Panc1 (cell line): ENCODE measurements around the gene RARB. TPM values are rescaled to one million over a fixed set of nuclear protein-coding genes. Genes with fewer than 3 reads are reported as not detected.

Source experiments
- ATAC-seq: fragments of 200-7000 bp; cut with Tn5 transposase; 2 replicates; pipeline ENCODE4 v1.9.1; 2020; ENCODE audit warnings: mild to moderate bottlenecking, moderate library complexity
- BruUV-seq: library from RNA; stranded (reverse); fragments of 400-500 nt; replicated peaks from 2 replicates; lab custom pipeline; 2021; lab: Mats Ljungman, UMichigan
- CTCF ChIA-PET: fragments of 300-600 bp; sonication (Branson Sonifier 250); formaldehyde crosslinking; loops from one replicate; lab custom pipeline; 2022; ENCODE audit warnings: antibody characterized with exemption; lab: Charles Lee
- POLR2A ChIA-PET: fragments of 300-600 bp; sonication (Branson Sonifier 250); formaldehyde crosslinking; loops from one replicate; lab custom pipeline; 2022; ENCODE audit warnings: antibody characterized with exemption; lab: Charles Lee
- DNase-seq: peaks from one replicate; pipeline ENCODE4 v3.0.0-alpha.2; 2010; ENCODE audit warnings: low read depth, low spot score
- H3K27ac ChIP-seq: 2 replicates; pipeline ENCODE4 v1.5.1; 2011; ENCODE audit warnings: mild to moderate bottlenecking, low read length, inconsistent platforms
- H3K27me3 ChIP-seq: fragments of 200-500 bp; sonication (Bioruptor generic); 2 replicates; pipeline ENCODE4 v1.6.0; 2014; ENCODE audit warnings: low read length, inconsistent platforms; ENCODE audit not compliant: control insufficient read depth, insufficient read depth
- H3K36me3 ChIP-seq: fragments of 200-500 bp; sonication (Bioruptor generic); 2 replicates; pipeline ENCODE4 v1.5.1; 2014; ENCODE audit warnings: inconsistent platforms, mild to moderate bottlenecking, low read length, moderate library complexity; ENCODE audit not compliant: control insufficient read depth, insufficient read depth
- H3K4me1 ChIP-seq: 2 replicates; pipeline ENCODE4 v1.5.1; 2011; ENCODE audit warnings: inconsistent platforms, mild to moderate bottlenecking, low read length, moderate library complexity; ENCODE audit not compliant: control insufficient read depth, insufficient read depth
- H3K4me3 ChIP-seq, 2 experiments: 2 replicates each; pipeline ENCODE4 v1.5.1; 2011 to 2012; ENCODE audit warnings: low read depth in 2 of 2, low read length in 2 of 2, mild to moderate bottlenecking in 2 of 2, inconsistent platforms in 1 of 2, moderate library complexity in 1 of 2
- H3K9me3 ChIP-seq: fragments of 200-500 bp; sonication (Bioruptor generic); 2 replicates; pipeline ENCODE4 v1.5.1; 2014; ENCODE audit warnings: low read depth, mild to moderate bottlenecking, inconsistent platforms, low read length, moderate library complexity; ENCODE audit not compliant: control insufficient read depth, insufficient read depth
- POLR2AphosphoS5 ChIP-seq: IDR thresholded peaks from 2 replicates; pipeline ENCODE4 v1.6.1; 2012; ENCODE audit warnings: mild to moderate bottlenecking, low read depth, low read length, moderate library complexity
- SIN3A ChIP-seq: IDR thresholded peaks from 2 replicates; pipeline ENCODE4 v1.6.1; 2012; ENCODE audit warnings: low read depth, mild to moderate bottlenecking, low read length, moderate library complexity, borderline replicate concordance; ENCODE audit not compliant: insufficient read depth
- TCF7L2 ChIP-seq: IDR thresholded peaks from 2 replicates; pipeline ENCODE4 v1.6.1; 2011; ENCODE audit warnings: mild to moderate bottlenecking, low read depth, low read length, inconsistent platforms
- in situ Hi-C: cut with HindIII; loops from 2 replicates; pipeline ENCODE4 v1.10.0; 2016; ENCODE audit warnings: low sequenced_read_pairs, low pct_unique_long_range_greater_than_20kb
- intact Hi-C: fragments of 100-400 bp; cut with micrococcal nuclease; formaldehyde crosslinking; loops from one replicate; pipeline ENCODE4 v1.10.0; 2022; ENCODE audit not compliant: unreplicated experiment
- total RNA-seq: library from RNA; stranded (reverse); gene quantifications from one replicate; pipeline ENCODE4 v1.2.1, GENCODE V29; 2021; ENCODE audit not compliant: unreplicated experiment
- TF ChIP-seq, protein P1 (sequence below): fragments of 450-650 bp; IDR thresholded peaks from 2 replicates; pipeline ENCODE4 v1.5.1; 2017; ENCODE audit warnings: mild to moderate bottlenecking
- TF ChIP-seq, protein P2 (sequence below), 2 experiments: IDR thresholded peaks; 2 replicates each; pipeline ENCODE4 v1.6.1; 2011 to 2012; ENCODE audit warnings: low read depth in 2 of 2, control low read depth in 1 of 2, low read length in 1 of 2, mild to moderate bottlenecking in 1 of 2, moderate library complexity in 1 of 2; ENCODE audit not compliant: insufficient read depth in 1 of 2

The RARB gene
- total RNA-seq, 1 experiment from 2014 or later = not detected

DNA sequence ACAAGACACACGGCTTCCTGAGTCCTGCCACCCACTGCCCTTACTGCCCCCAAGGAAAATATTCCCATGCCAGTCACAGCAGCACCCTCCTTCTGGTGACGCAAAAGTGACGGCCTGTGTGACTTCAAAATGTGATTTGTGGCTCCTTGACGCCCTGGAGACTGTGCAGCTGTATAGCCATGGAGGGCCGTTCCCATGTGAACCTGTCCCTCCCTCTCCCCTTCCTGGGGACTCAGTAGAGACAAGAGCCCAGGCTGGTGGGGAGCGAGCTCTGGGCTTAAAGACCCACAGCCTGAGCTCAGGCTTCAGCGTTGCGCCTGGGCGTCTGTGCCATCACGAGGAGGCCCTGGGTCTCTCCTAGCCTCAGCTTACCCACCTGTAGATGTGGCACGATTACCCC lies 158.5 kb downstream of the RARB start:
- no peaks in the 10 kb centered on the region for H3K9me3 ChIP-seq
- ChIA-PET POLR2A (no interaction called here), CTCF (no interaction called here)
- intact Hi-C loops = no loop called here
- no peaks in the 10 kb centered on the region for H3K4me1 ChIP-seq
- H3K27me3 ChIP-seq = no peaks in the 10 kb centered on the region
- no peak for DNase-seq
- no peak overlapping the region for H3K27ac ChIP-seq
- TF ChIP-seq TCF7L2 (no peak), SIN3A (no peak), POLR2AphosphoS5 (no peak)
- TF ChIP-seq, protein P1, sequence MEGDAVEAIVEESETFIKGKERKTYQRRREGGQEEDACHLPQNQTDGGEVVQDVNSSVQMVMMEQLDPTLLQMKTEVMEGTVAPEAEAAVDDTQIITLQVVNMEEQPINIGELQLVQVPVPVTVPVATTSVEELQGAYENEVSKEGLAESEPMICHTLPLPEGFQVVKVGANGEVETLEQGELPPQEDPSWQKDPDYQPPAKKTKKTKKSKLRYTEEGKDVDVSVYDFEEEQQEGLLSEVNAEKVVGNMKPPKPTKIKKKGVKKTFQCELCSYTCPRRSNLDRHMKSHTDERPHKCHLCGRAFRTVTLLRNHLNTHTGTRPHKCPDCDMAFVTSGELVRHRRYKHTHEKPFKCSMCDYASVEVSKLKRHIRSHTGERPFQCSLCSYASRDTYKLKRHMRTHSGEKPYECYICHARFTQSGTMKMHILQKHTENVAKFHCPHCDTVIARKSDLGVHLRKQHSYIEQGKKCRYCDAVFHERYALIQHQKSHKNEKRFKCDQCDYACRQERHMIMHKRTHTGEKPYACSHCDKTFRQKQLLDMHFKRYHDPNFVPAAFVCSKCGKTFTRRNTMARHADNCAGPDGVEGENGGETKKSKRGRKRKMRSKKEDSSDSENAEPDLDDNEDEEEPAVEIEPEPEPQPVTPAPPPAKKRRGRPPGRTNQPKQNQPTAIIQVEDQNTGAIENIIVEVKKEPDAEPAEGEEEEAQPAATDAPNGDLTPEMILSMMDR = no peak
- TF ChIP-seq, protein P2, sequence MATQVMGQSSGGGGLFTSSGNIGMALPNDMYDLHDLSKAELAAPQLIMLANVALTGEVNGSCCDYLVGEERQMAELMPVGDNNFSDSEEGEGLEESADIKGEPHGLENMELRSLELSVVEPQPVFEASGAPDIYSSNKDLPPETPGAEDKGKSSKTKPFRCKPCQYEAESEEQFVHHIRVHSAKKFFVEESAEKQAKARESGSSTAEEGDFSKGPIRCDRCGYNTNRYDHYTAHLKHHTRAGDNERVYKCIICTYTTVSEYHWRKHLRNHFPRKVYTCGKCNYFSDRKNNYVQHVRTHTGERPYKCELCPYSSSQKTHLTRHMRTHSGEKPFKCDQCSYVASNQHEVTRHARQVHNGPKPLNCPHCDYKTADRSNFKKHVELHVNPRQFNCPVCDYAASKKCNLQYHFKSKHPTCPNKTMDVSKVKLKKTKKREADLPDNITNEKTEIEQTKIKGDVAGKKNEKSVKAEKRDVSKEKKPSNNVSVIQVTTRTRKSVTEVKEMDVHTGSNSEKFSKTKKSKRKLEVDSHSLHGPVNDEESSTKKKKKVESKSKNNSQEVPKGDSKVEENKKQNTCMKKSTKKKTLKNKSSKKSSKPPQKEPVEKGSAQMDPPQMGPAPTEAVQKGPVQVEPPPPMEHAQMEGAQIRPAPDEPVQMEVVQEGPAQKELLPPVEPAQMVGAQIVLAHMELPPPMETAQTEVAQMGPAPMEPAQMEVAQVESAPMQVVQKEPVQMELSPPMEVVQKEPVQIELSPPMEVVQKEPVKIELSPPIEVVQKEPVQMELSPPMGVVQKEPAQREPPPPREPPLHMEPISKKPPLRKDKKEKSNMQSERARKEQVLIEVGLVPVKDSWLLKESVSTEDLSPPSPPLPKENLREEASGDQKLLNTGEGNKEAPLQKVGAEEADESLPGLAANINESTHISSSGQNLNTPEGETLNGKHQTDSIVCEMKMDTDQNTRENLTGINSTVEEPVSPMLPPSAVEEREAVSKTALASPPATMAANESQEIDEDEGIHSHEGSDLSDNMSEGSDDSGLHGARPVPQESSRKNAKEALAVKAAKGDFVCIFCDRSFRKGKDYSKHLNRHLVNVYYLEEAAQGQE (IDR thresholded peaks at IDR 0.05; ENCODE audit: insufficient read depth in 1 of 2, low read depth in 2 of 2, low read length in 1 of 2) = no peak
- no TSS peak for BruUV-seq
- in situ Hi-C loops = no loop called here
- no peaks in the 10 kb centered on the region for H3K36me3 ChIP-seq
- no peak for ATAC-seq
- no peak overlapping the region for H3K4me3 ChIP-seq

DNA sequence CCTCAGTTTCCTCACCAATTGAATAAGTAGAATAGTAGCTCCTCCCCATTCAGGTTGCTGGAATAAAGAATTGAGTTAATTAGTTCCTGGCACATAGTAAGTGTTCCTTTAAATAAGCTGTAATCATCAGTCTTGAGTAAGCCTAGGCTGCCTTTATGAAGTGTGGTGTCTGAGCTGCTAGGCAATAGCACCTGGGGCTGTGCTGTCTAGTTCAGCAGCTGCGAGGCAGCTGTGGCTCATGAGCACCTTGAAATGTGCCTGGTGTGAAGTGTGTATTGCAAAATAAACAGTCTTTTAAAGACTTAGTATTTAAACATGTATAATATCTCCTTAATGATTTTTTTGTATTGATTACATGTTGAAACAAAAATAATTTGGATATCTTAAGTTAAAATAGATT lies 159.0 kb downstream of the RARB start:
- Histone ChIP-seq H3K4me1 (no peaks in the 10 kb centered on the region), H3K4me3 (no peak overlapping the region), H3K9me3 (no peaks in the 10 kb centered on the region), H3K36me3 (no peaks in the 10 kb centered on the region), H3K27me3 (no peaks in the 10 kb centered on the region), H3K27ac (no peak overlapping the region)
- intact Hi-C loops (no loop called here), in situ Hi-C loops (no loop called here)
- no peak for DNase-seq
- CTCF ChIA-PET = no interaction called here
- POLR2A ChIA-PET = no interaction called here
- TF ChIP-seq, protein P2 (IDR thresholded peaks at IDR 0.05; ENCODE audit: insufficient read depth in 1 of 2, low read depth in 2 of 2, low read length in 1 of 2) = no peak
- TF ChIP-seq TCF7L2 (no peak), POLR2AphosphoS5 (no peak), SIN3A (no peak)
- TF ChIP-seq, protein P1 = no peak
- BruUV-seq = no TSS peak
- no peak for ATAC-seq
